Measurements from ENCODE around the gene HSPB9.
A peak's percentile ranks its signal among the peaks of the same experiment; 100 is the strongest.

Gene HSPB9

GRCh38 chr17:42153919-42154742 is 31.5 kb downstream of the HSPB9 start (continued):
- TF ChIP-seq, protein P1, sequence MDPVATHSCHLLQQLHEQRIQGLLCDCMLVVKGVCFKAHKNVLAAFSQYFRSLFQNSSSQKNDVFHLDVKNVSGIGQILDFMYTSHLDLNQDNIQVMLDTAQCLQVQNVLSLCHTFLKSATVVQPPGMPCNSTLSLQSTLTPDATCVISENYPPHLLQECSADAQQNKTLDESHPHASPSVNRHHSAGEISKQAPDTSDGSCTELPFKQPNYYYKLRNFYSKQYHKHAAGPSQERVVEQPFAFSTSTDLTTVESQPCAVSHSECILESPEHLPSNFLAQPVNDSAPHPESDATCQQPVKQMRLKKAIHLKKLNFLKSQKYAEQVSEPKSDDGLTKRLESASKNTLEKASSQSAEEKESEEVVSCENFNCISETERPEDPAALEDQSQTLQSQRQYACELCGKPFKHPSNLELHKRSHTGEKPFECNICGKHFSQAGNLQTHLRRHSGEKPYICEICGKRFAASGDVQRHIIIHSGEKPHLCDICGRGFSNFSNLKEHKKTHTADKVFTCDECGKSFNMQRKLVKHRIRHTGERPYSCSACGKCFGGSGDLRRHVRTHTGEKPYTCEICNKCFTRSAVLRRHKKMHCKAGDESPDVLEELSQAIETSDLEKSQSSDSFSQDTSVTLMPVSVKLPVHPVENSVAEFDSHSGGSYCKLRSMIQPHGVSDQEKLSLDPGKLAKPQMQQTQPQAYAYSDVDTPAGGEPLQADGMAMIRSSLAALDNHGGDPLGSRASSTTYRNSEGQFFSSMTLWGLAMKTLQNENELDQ (tag by site-specific recombination; IDR thresholded peaks at IDR 0.05; ENCODE audit: low read depth) = no peak
- TF ChIP-seq WT1 (tag by site-specific recombination; IDR thresholded peaks at IDR 0.05) (0 out of 2 replicates have a peak, but pooled peaks have one; percentile 11), ZNF707 (tag by site-specific recombination; IDR thresholded peaks at IDR 0.05) (no peak), MEIS1 (CRISPR knock-in tag; IDR thresholded peaks at IDR 0.05; ENCODE audit: borderline replicate concordance) (no peak), ZNF23 (tag by site-specific recombination; IDR thresholded peaks at IDR 0.05; ENCODE audit: borderline replicate concordance) (no peak), AEBP2 (tag by site-specific recombination; IDR thresholded peaks at IDR 0.05; ENCODE audit: borderline replicate concordance) (no peak), ZBTB10 (tag by site-specific recombination; IDR thresholded peaks at IDR 0.05) (0 out of 2 replicates have a peak, but pooled peaks have one; percentile 51), SCRT1 (tag by site-specific recombination; IDR thresholded peaks at IDR 0.05; ENCODE audit: borderline replicate concordance) (peak; percentile 90)
- TF ChIP-seq, protein P2, sequence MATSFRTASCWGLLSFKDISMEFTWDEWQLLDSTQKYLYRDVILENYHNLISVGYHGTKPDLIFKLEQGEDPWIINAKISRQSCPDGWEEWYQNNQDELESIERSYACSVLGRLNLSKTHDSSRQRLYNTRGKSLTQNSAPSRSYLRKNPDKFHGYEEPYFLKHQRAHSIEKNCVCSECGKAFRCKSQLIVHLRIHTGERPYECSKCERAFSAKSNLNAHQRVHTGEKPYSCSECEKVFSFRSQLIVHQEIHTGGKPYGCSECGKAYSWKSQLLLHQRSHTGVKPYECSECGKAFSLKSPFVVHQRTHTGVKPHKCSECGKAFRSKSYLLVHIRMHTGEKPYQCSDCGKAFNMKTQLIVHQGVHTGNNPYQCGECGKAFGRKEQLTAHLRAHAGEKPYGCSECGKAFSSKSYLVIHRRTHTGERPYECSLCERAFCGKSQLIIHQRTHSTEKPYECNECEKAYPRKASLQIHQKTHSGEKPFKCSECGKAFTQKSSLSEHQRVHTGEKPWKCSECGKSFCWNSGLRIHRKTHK (tag by site-specific recombination; IDR thresholded peaks at IDR 0.05) = no peak
- TF ChIP-seq, protein P3, sequence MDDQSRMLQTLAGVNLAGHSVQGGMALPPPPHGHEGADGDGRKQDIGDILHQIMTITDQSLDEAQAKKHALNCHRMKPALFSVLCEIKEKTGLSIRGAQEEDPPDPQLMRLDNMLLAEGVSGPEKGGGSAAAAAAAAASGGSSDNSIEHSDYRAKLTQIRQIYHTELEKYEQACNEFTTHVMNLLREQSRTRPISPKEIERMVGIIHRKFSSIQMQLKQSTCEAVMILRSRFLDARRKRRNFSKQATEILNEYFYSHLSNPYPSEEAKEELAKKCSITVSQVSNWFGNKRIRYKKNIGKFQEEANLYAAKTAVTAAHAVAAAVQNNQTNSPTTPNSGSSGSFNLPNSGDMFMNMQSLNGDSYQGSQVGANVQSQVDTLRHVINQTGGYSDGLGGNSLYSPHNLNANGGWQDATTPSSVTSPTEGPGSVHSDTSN (CRISPR knock-in tag; IDR thresholded peaks at IDR 0.05) = no peak

GRCh38 chr17:42155614-42156045 is 33.0 kb downstream of the HSPB9 start:
- POLR2A ChIA-PET = interaction anchor here (0.7 to 2.1 kb wide), 3 partner anchors 16 to 189 kb away, joined by 4 to 6 read pairs (median 4); partner anchors contain the start of gene CNP
- H3K9me3 ChIP-seq (ENCODE audit: control insufficient read depth, insufficient read depth, low read depth, low read length) = no peaks in the 10 kb centered on the region
- H3K27ac ChIP-seq (ENCODE audit: extremely low read depth, low read depth, low read length) = no peak overlapping the region; the same call in 1 of the 2 replicates
- CTCF ChIA-PET = interaction anchor here (0.5 to 2.6 kb wide), 6 partner anchors 26 to 329 kb away, joined by 3 to 8 read pairs (median 4); partner anchors contain the start of gene KCNH4
- TF ChIP-seq HIC1 (tag by site-specific recombination; IDR thresholded peaks at IDR 0.05) = no peak
- TF ChIP-seq KLF17 (tag by site-specific recombination; IDR thresholded peaks at IDR 0.05) = no peak
- TF ChIP-seq BCL11B (tag by site-specific recombination; IDR thresholded peaks at IDR 0.05; ENCODE audit: low read depth) = 0 out of 2 replicates have a peak, but pooled peaks have one; percentile 3
- TF ChIP-seq PRDM6 (tag by site-specific recombination; IDR thresholded peaks at IDR 0.05) = no peak
- no peak for TF ChIP-seq ZNF23 (tag by site-specific recombination; IDR thresholded peaks at IDR 0.05; ENCODE audit: borderline replicate concordance)
- H3K4me1 ChIP-seq (ENCODE audit: control insufficient read depth, insufficient read depth, low read length) = no peaks in the 10 kb centered on the region; the same call in 1 of the 2 replicates
- no peak overlapping the region for H3K4me3 ChIP-seq (ENCODE audit: low read depth, low read length)
- peaks cover 2 to 19% of the 10 kb centered on the region in 2 experiments for H3K36me3 ChIP-seq (ENCODE audit: control insufficient read depth in 2 of 2, insufficient read depth in 1 of 2, low read length in 2 of 2)

Measured in HEK293 (cell line).